Fibroblast of the aortic adventitia (primary cell): ENCODE measurements around the gene EDAR. TPM values are rescaled to one million over a fixed set of nuclear protein-coding genes. Genes with fewer than 3 reads are reported as not detected.
A peak's percentile ranks its signal among the peaks of the same experiment; 100 is the strongest.

Experiments used
- DNase-seq: peaks from one replicate; pipeline ENCODE4 v3.0.0-alpha.2; 2010; ENCODE audit warnings: low read depth
- H3K4me3 ChIP-seq: 2 replicates; pipeline ENCODE4 v1.5.1; 2011; ENCODE audit warnings: low read depth, mild to moderate bottlenecking, control low read depth, low read length, moderate library complexity
- total RNA-seq: library from RNA; depleted of rRNA; stranded (reverse); fragments of >200 nt; gene quantifications from 2 replicates; pipeline ENCODE4 v1.2.3, GENCODE V29; 2012; ENCODE audit warnings: low replicate concordance
- TF ChIP-seq, protein P1 (sequence below): IDR thresholded peaks from 2 replicates; pipeline ENCODE4 v1.5.1; 2011; ENCODE audit warnings: mild to moderate bottlenecking, low read length, control low read depth, inconsistent platforms; ENCODE audit not compliant: insufficient read depth

EDAR gene
- total RNA-seq, 1 donor, result not detected

DNA sequence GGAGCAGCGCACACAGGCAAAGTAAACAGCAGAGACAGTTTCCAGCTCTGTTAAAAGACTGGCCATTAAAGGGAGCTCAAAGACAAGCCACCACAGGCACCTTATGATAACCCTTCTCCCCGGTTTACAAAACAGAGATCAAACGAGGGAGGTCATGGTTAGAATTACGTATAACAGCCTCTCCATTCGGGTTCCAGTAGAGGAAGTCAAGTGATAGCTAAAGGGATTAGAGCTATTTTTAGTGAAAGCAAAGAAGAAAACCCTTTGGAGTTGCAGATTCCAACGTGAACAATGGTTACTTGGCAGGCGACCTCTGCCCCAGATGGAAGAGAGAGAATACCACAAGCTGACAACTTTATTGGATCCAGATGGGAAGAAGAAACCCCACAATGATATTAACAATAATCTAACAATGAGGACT is 31.2 kb upstream of the EDAR start:
- peak; percentile 87 for DNase-seq
- TF ChIP-seq, protein P1, sequence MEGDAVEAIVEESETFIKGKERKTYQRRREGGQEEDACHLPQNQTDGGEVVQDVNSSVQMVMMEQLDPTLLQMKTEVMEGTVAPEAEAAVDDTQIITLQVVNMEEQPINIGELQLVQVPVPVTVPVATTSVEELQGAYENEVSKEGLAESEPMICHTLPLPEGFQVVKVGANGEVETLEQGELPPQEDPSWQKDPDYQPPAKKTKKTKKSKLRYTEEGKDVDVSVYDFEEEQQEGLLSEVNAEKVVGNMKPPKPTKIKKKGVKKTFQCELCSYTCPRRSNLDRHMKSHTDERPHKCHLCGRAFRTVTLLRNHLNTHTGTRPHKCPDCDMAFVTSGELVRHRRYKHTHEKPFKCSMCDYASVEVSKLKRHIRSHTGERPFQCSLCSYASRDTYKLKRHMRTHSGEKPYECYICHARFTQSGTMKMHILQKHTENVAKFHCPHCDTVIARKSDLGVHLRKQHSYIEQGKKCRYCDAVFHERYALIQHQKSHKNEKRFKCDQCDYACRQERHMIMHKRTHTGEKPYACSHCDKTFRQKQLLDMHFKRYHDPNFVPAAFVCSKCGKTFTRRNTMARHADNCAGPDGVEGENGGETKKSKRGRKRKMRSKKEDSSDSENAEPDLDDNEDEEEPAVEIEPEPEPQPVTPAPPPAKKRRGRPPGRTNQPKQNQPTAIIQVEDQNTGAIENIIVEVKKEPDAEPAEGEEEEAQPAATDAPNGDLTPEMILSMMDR, result no peak

DNA sequence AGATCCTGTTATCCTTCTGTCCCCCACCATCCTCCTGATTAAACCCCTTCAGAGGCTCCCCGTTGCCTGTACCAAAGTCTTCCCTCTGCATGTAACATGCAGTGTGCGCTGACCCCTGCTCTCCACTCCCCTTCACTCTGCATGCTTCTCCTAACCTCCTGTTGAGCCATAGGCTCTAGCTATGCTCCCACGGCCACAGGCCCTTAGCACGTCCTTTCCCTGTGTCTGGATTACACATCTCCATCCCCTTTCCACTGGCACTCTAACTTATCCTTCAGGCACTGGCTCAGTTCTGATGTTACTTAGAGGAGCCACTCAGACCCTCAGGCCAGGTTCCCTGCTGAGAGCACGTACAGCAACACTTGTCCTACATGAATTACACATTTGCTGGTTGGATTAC is 29.4 kb upstream of the EDAR start:
- TF ChIP-seq, protein P1, result no peak
- no peak for DNase-seq
- no peak overlapping the region for H3K4me3 ChIP-seq

More for the DNA sequence above, 31.2 kb upstream of the EDAR start:
- no peak overlapping the region for H3K4me3 ChIP-seq

DNA sequence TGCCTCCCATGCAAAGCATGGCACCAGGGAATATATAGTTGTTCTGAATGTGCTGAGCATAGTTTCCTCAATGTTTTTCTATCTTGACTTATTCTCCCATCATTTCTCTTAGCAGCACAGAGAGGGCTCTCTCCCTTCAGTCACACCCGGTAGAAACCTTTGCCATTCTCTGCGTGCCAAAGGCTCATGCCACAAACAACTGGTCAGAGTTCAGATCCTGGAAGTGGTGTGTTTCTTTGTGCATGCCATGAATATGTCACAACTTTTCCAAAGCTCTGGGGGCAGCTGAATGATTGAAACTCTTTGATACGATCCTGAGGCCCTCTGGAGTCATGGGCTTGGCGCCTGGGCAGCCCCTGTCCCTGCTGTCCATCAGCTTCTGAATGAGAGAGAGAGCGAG is 28.0 kb upstream of the EDAR start:
- TF ChIP-seq, protein P1, result no peak
- H3K4me3 ChIP-seq, result no peak overlapping the region
- no peak for DNase-seq

DNA sequence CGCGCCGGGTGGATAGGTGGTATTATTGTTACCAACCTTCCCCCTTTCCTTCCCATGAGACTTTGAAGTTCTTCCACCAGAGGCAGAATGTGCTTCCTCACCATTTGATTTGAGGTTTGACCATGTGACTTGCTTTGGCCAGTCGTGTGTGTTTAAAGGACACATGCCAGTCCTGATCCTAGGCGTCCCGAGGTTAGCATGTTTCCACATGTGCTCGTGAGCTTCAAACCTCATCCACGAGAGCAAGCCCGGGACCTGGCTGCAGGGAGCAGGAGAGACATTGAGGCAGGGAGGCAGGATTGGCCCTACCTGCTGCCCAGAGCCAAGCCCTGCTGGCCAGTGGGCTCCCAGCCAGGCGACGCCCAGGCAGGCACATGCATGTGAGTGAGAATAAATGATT is 27.4 kb upstream of the EDAR start:
- DNase-seq, result no peak

DNA sequence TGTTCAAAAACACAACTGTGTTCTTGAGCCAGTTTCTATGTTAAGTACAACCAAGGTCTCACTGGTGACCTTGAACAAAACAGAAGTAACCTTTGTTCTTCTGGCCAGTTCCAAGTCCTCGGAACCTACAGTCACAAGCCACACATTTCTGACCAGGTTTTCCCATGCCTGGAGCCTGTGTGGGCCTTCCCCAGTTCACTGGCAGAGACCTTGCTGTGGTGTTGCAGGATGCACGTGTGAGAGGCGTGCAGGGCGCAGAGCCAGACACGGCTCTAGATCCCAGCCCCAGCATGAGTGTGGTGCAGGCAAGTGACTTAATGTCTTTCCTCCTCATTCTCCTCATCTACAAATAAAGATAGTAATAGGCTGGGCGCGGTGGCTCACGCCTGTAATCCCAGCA is 25.5 kb upstream of the EDAR start:
- no peak overlapping the region for H3K4me3 ChIP-seq
- DNase-seq, result no peak
- TF ChIP-seq, protein P1, result no peak

More for the DNA sequence above, 27.4 kb upstream of the EDAR start:
- no peak overlapping the region for H3K4me3 ChIP-seq
- TF ChIP-seq, protein P1, result no peak

DNA sequence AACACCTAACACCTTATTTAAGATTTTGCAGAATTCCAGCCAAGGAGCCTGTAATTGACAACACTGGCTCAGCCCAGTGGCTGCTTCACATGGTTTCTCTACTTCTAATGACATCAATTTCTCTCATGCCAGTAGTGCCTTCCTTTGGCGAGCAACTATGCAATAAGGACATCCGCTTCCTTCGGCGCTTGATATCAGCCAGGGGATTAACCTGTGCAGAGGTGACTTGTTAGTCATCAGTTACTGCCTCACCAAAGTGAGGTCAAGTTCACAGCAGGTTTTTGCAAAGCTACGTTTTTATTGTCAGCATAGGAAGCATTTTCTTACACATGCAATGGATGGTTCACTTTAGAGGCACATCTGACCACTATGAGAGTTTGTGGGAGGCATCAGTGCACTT is 24.0 kb upstream of the EDAR start:
- no peak overlapping the region for H3K4me3 ChIP-seq
- no peak for DNase-seq
- TF ChIP-seq, protein P1, result no peak

DNA sequence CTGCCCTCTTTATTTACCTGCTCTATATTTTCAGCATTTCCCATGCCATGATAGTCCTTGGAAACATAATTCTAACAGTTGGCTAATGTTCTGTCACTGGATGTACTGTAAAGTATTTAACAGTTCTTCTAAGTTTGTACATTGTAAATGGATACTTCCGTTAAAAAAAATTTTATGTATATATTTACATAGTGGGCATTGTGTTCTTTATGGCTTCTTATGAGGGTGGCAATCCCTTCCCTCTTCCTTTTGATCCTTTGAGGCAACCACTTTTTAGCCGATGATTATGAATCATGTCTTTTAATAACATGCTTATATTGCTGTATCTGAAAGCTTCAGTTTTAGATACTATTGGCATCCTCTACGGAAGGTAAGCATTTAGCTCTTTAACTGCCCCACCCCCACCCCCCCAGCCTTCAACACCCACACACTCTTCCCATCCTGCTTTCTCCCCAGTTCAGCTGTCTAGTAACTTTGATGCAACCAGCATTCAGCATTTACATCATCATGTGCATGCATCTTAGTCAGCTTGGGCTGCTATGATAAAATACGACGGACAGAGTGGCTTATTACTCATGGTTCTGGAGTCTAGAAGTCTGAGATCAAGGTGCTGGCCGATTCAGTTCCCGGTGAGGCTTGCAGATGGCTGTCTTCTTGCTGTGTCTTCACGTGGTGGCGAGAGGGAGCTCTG is 21.0 kb upstream of the EDAR start:
- H3K4me3 ChIP-seq, result no peak overlapping the region
- TF ChIP-seq, protein P1, result no peak
- DNase-seq, result peak; percentile 42
